LNCAP (cell line): ENCODE data around the gene MAB21L2.

Experiments used
- CTCF ChIP-seq: fragments of 450-650 bp; IDR thresholded peaks from 2 replicates; pipeline ENCODE4 v1.5.1; 2017; ENCODE audit warnings: mild to moderate bottlenecking

Gene MAB21L2

GRCh38 chr4:150586162-150586810, 4.3 kb downstream of the MAB21L2 start:
- TF ChIP-seq CTCF: no peak

- TF ChIP-seq CTCF: no peak
Measured at GRCh38 chr4:150588316-150588715, 6.4 kb downstream of the MAB21L2 start.

GRCh38 chr4:150589157-150589556, 7.2 kb downstream of the MAB21L2 start:
- no peak for TF ChIP-seq CTCF

GRCh38 chr4:150590631-150591030, 8.7 kb downstream of the MAB21L2 start:
- no peak for TF ChIP-seq CTCF

- TF ChIP-seq CTCF: no peak
Measured at GRCh38 chr4:150591406-150591805, 9.5 kb downstream of the MAB21L2 start.

- no peak for TF ChIP-seq CTCF
Measured at GRCh38 chr4:150591904-150592303, 10.0 kb downstream of the MAB21L2 start.

- TF ChIP-seq CTCF: peak; percentile 34; the same call in 1 of the 2 replicates
Measured at GRCh38 chr4:150593996-150594395, 12.0 kb downstream of the MAB21L2 start.

- TF ChIP-seq CTCF: no peak
Measured at GRCh38 chr4:150598909-150599308, 17.0 kb downstream of the MAB21L2 start.
